DMS153 (cell line): ENCODE data around the gene CSK.

Source experiments
- DNase-seq: peaks from one replicate; lab custom pipeline; 2025; lab: John Stamatoyannopoulos, UW

CSK gene

GRCh38 chr15:74801311-74801997, 19.6 kb downstream of the CSK start:
- DNase-seq: no peak

GRCh38 chr15:74802290-74802689, 20.4 kb downstream of the CSK start:
- DNase-seq: no peak

- DNase-seq: no peak
Measured at GRCh38 chr15:74802862-74803447, 21.1 kb downstream of the CSK start.

GRCh38 chr15:74804935-74805334, 23.1 kb downstream of the CSK start:
- DNase-seq: no peak

GRCh38 chr15:74807282-74807681, 25.4 kb downstream of the CSK start:
- no peak for DNase-seq

GRCh38 chr15:74808078-74808839, 26.4 kb downstream of the CSK start:
- DNase-seq: no peak

GRCh38 chr15:74808840-74809229, 27.0 kb downstream of the CSK start:
- no peak for DNase-seq

GRCh38 chr15:74809242-74809641, 27.4 kb downstream of the CSK start:
- DNase-seq: no peak

GRCh38 chr15:74809956-74810355, 28.1 kb downstream of the CSK start:
- DNase-seq: no peak

GRCh38 chr15:74812533-74812932, 30.7 kb downstream of the CSK start, which contains the start of gene LMAN1L:
LMAN1L (plus strand) TSS chr15:74812835; CDS start chr15:74812855, 20 bp downstream.
- no peak for DNase-seq

GRCh38 chr15:74815121-74815934, 33.4 kb downstream of the CSK start:
- no peak for DNase-seq

- no peak for DNase-seq
Measured at GRCh38 chr15:74815961-74816360, 34.1 kb downstream of the CSK start.

- no peak for DNase-seq
Measured at GRCh38 chr15:74816624-74817369, 34.9 kb downstream of the CSK start.

- no peak for DNase-seq
Measured at GRCh38 chr15:74817370-74817737, 35.5 kb downstream of the CSK start.

GRCh38 chr15:74820056-74820455, 38.2 kb downstream of the CSK start:
- no peak for DNase-seq

GRCh38 chr15:74821091-74821789, 39.4 kb downstream of the CSK start:
- no peak for DNase-seq

- DNase-seq: no peak
Measured at GRCh38 chr15:74821790-74822158, 39.9 kb downstream of the CSK start.

GRCh38 chr15:74822233-74822632, 40.4 kb downstream of the CSK start:
- DNase-seq: no peak

GRCh38 chr15:74823324-74823723, 41.4 kb downstream of the CSK start:
- no peak for DNase-seq

GRCh38 chr15:74824976-74825375, 43.1 kb downstream of the CSK start:
- DNase-seq: no peak

- no peak for DNase-seq
Measured at GRCh38 chr15:74825866-74826265, 44.0 kb downstream of the CSK start.
